Measurements from ENCODE around the gene KLHL29.

Gene KLHL29

GRCh38 chr2:23452853-23453420 is 68.0 kb downstream of the KLHL29 start:
- DNase-seq: no peak

GRCh38 chr2:23453432-23453831 is 68.5 kb downstream of the KLHL29 start:
- DNase-seq: no peak

- no peak for DNase-seq
Measured at GRCh38 chr2:23453836-23454460, 69.0 kb downstream of the KLHL29 start.

- DNase-seq: no peak
Measured at GRCh38 chr2:23454501-23455120, 69.6 kb downstream of the KLHL29 start.

- DNase-seq: no peak
Measured at GRCh38 chr2:23456396-23456795, 71.4 kb downstream of the KLHL29 start.

GRCh38 chr2:23456881-23457760 is 72.1 kb downstream of the KLHL29 start:
- DNase-seq: no peak

GRCh38 chr2:23457990-23458682 is 73.2 kb downstream of the KLHL29 start:
- DNase-seq: no peak

GRCh38 chr2:23459032-23459431 is 74.1 kb downstream of the KLHL29 start:
- DNase-seq: no peak

GRCh38 chr2:23460228-23460627 is 75.2 kb downstream of the KLHL29 start:
- no peak for DNase-seq

GRCh38 chr2:23460993-23461392 is 76.0 kb downstream of the KLHL29 start:
- no peak for DNase-seq

- DNase-seq: no peak
Measured at GRCh38 chr2:23464156-23464555, 79.2 kb downstream of the KLHL29 start.

GRCh38 chr2:23464905-23465537 is 80.0 kb downstream of the KLHL29 start:
- DNase-seq: no peak

GRCh38 chr2:23465936-23466335 is 81.0 kb downstream of the KLHL29 start:
- no peak for DNase-seq

GRCh38 chr2:23467618-23468017 is 82.6 kb downstream of the KLHL29 start:
- DNase-seq: no peak

- DNase-seq: no peak
Measured at GRCh38 chr2:23468474-23469141, 83.6 kb downstream of the KLHL29 start.

- DNase-seq: no peak
Measured at GRCh38 chr2:23469142-23469540, 84.2 kb downstream of the KLHL29 start.

- no peak for DNase-seq
Measured at GRCh38 chr2:23475036-23475435, 90.1 kb downstream of the KLHL29 start.

- no peak for DNase-seq
Measured at GRCh38 chr2:23475473-23475872, 90.5 kb downstream of the KLHL29 start.

- no peak for DNase-seq
Measured at GRCh38 chr2:23476786-23477185, 91.8 kb downstream of the KLHL29 start.

- DNase-seq: no peak
Measured at GRCh38 chr2:23477392-23477791, 92.4 kb downstream of the KLHL29 start.

- DNase-seq: no peak
Measured at GRCh38 chr2:23478087-23478932, 93.3 kb downstream of the KLHL29 start.
